HEK293 (cell line): ENCODE data around the gene CHST2.

Source experiments
- CTCF ChIA-PET: fragments of 350-600 bp; formaldehyde crosslinking; extraction: SDS; loops from one replicate; lab custom pipeline; 2021; ENCODE audit warnings: antibody characterized with exemption; lab: Yijun Ruan, JAX
- POLR2A ChIA-PET: fragments of 300-600 bp; formaldehyde crosslinking; extraction: SDS; loops from one replicate; lab custom pipeline; 2020; ENCODE audit warnings: antibody characterized with exemption, inconsistent platforms; lab: Yijun Ruan, JAX
- H3K27ac ChIP-seq: fragments of 200-500 bp; sonication (Bioruptor generic); 2 replicates; pipeline ENCODE4 v1.5.1; 2014; ENCODE audit warnings: low read depth, low read length, control low read depth, inconsistent platforms; ENCODE audit errors: extremely low read depth
- H3K36me3 ChIP-seq, 2 experiments: fragments of 200-500 bp in 1 of 2; sonication (Bioruptor generic) in 1 of 2; 1 replicate in 1 of 2; 2 replicates in 1 of 2; pipeline ENCODE4 v1.5.1; 2014 to 2017; ENCODE audit warnings: inconsistent platforms in 2 of 2, low read length in 2 of 2; ENCODE audit not compliant: control insufficient read depth in 2 of 2, insufficient read depth in 1 of 2
- H3K4me1 ChIP-seq: fragments of 200-500 bp; sonication (Bioruptor generic); 2 replicates; pipeline ENCODE4 v1.5.1; 2014; ENCODE audit warnings: mild to moderate bottlenecking, low read length, inconsistent platforms; ENCODE audit not compliant: control insufficient read depth, insufficient read depth
- H3K4me3 ChIP-seq: 2 replicates; pipeline ENCODE4 v1.5.1; 2011; ENCODE audit warnings: low read depth, mild to moderate bottlenecking, control low read depth, low read length, moderate library complexity
- H3K9me3 ChIP-seq: fragments of 200-500 bp; sonication (Bioruptor generic); 2 replicates; pipeline ENCODE4 v1.5.1; 2014; ENCODE audit warnings: low read depth, low read length, inconsistent platforms; ENCODE audit not compliant: control insufficient read depth, insufficient read depth
- GLIS2 ChIP-seq: fragments of 450-650 bp; formaldehyde crosslinking; IDR thresholded peaks from 2 replicates; pipeline ENCODE4 v1.5.1; 2016; ENCODE audit warnings: missing biosample characterization, missing genetic modification characterization
- HOXD13 ChIP-seq: sonication (generic); formaldehyde crosslinking; IDR thresholded peaks from 2 replicates; pipeline ENCODE4 v1.8.0; 2022; ENCODE audit warnings: missing genetic modification reagents, borderline replicate concordance
- PRDM1 ChIP-seq: fragments of 450-650 bp; formaldehyde crosslinking; IDR thresholded peaks from 2 replicates; pipeline ENCODE4; 2016; ENCODE audit warnings: missing biosample characterization, missing genetic modification characterization
- REPIN1 ChIP-seq: fragments of 450-650 bp; formaldehyde crosslinking; IDR thresholded peaks from 2 replicates; pipeline ENCODE4 v1.5.1; 2017; ENCODE audit warnings: missing biosample characterization, missing genetic modification characterization, low read depth
- SALL2 ChIP-seq: fragments of 450-650 bp; formaldehyde crosslinking; IDR thresholded peaks from 2 replicates; pipeline ENCODE4 v1.5.0; 2017; ENCODE audit warnings: missing biosample characterization, mild to moderate bottlenecking, missing genetic modification characterization, borderline replicate concordance
- ZBTB1 ChIP-seq: fragments of 450-650 bp; formaldehyde crosslinking; IDR thresholded peaks from 2 replicates; pipeline ENCODE4 v1.5.1; 2016; ENCODE audit warnings: missing biosample characterization, missing genetic modification characterization
- ZBTB8A ChIP-seq: fragments of 450-650 bp; formaldehyde crosslinking; IDR thresholded peaks from 2 replicates; pipeline ENCODE4 v1.5.1; 2016; ENCODE audit warnings: missing biosample characterization, missing genetic modification characterization
- ZNF132 ChIP-seq: fragments of 450-650 bp; formaldehyde crosslinking; IDR thresholded peaks from 2 replicates; pipeline ENCODE4 v1.5.1; 2017; ENCODE audit warnings: missing biosample characterization, missing genetic modification characterization, borderline replicate concordance
- ZNF133 ChIP-seq: fragments of 450-650 bp; formaldehyde crosslinking; IDR thresholded peaks from 2 replicates; pipeline ENCODE4 v1.5.1; 2016; ENCODE audit warnings: missing biosample characterization, missing genetic modification characterization
- ZNF174 ChIP-seq: fragments of 450-650 bp; formaldehyde crosslinking; IDR thresholded peaks from 2 replicates; pipeline ENCODE4 v1.5.0; 2017; ENCODE audit warnings: missing biosample characterization, mild to moderate bottlenecking, missing genetic modification characterization
- ZNF2 ChIP-seq: fragments of 450-650 bp; formaldehyde crosslinking; IDR thresholded peaks from 2 replicates; pipeline ENCODE4 v1.5.1; 2016; ENCODE audit warnings: missing biosample characterization, missing genetic modification characterization
- ZNF324 ChIP-seq: fragments of 450-650 bp; formaldehyde crosslinking; IDR thresholded peaks from 2 replicates; pipeline ENCODE4 v1.5.1; 2016; ENCODE audit warnings: missing biosample characterization, missing genetic modification characterization
- ZNF350 ChIP-seq: fragments of 450-650 bp; formaldehyde crosslinking; IDR thresholded peaks from 2 replicates; pipeline ENCODE4 v1.5.0; 2017; ENCODE audit warnings: missing biosample characterization, mild to moderate bottlenecking, missing genetic modification characterization
- ZNF514 ChIP-seq: fragments of 450-650 bp; formaldehyde crosslinking; IDR thresholded peaks from 2 replicates; pipeline ENCODE4 v1.5.1; 2016; ENCODE audit warnings: missing biosample characterization, missing genetic modification characterization
- ZNF548 ChIP-seq: fragments of 450-650 bp; formaldehyde crosslinking; IDR thresholded peaks from 2 replicates; pipeline ENCODE4 v1.5.1; 2016; ENCODE audit warnings: missing biosample characterization, missing genetic modification characterization
- ZNF670 ChIP-seq: fragments of 450-650 bp; formaldehyde crosslinking; IDR thresholded peaks from 2 replicates; pipeline ENCODE4 v1.5.1; 2016; ENCODE audit warnings: missing biosample characterization, missing genetic modification characterization, low read depth
- ZNF830 ChIP-seq: fragments of 450-650 bp; IDR thresholded peaks from 2 replicates; pipeline ENCODE4 v1.5.0; 2018; ENCODE audit warnings: missing biosample characterization, missing genetic modification characterization, low read depth, mild to moderate bottlenecking, moderate library complexity
- TF ChIP-seq, protein P1 (sequence below): fragments of 450-650 bp; formaldehyde crosslinking; IDR thresholded peaks from 2 replicates; pipeline ENCODE4 v1.5.1; 2016; ENCODE audit warnings: missing biosample characterization, missing genetic modification characterization
- TF ChIP-seq, protein P2 (sequence below): fragments of 450-650 bp; formaldehyde crosslinking; IDR thresholded peaks from 2 replicates; pipeline ENCODE4 v1.5.1; 2016; ENCODE audit warnings: missing biosample characterization, missing genetic modification characterization
- TF ChIP-seq, protein P3 (sequence below): fragments of 450-650 bp; formaldehyde crosslinking; IDR thresholded peaks from 2 replicates; pipeline ENCODE4 v1.5.1; 2016; ENCODE audit warnings: missing biosample characterization, missing genetic modification characterization
- TF ChIP-seq, protein P4 (sequence below): fragments of 450-650 bp; formaldehyde crosslinking; IDR thresholded peaks from 2 replicates; pipeline ENCODE4 v1.5.1; 2016; ENCODE audit warnings: missing biosample characterization, missing genetic modification characterization
- TF ChIP-seq, protein P5 (sequence below): fragments of 450-650 bp; formaldehyde crosslinking; conservative IDR thresholded peaks from 2 replicates; pipeline ENCODE4 v1.5.1; 2016; ENCODE audit warnings: low read depth, missing biosample characterization, missing genetic modification characterization

CHST2 gene

DNA sequence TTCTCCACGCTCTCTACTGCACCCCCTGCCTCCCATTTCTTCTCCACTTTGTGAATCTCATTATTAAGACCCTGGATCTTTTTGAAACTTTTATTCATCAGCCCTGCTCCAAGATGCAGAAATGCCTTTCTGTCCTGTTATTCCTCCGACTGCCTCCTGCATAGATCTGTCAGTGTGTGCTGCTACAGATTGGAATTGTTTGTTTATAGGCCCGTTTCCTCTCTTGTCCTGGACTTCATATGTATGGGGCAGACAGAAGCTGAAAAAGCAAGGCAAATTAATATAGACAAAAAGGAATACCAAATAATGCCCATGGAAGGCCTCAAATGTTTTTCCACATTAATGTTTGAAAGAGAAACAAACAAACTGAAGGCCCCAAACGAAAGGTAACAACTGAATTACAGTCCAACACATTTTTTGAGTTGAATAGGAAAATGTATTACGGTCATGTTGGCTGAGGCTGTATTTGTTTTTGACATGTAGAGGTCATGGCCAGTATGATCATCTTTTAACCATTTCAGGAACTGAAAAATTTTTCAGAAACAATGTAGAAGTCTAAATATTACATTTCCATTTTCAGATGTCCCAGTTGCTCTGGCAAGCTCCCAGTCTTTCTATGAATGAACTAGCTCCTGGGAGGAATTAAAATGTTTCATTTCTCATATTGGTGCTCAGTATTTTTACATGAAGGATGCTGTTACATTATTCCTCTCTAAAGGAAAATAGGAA, 8.8 kb downstream of the CHST2 start:
- H3K4me3 ChIP-seq: no peak overlapping the region
- no peak overlapping the region for H3K27ac ChIP-seq
- no peaks in the 10 kb centered on the region for H3K4me1 ChIP-seq
- ChIA-PET CTCF (no interaction called here), POLR2A (no interaction called here)
- no peaks in the 10 kb centered on the region for H3K9me3 ChIP-seq
- no peak for TF ChIP-seq ZBTB8A (tag by site-specific recombination)
- TF ChIP-seq ZNF2 (tag by site-specific recombination): no peak
- no peak for TF ChIP-seq ZNF324 (tag by site-specific recombination)
- no peak for TF ChIP-seq ZNF132 (tag by site-specific recombination)
- no peak for TF ChIP-seq REPIN1 (tag by site-specific recombination)
- TF ChIP-seq, protein P1, sequence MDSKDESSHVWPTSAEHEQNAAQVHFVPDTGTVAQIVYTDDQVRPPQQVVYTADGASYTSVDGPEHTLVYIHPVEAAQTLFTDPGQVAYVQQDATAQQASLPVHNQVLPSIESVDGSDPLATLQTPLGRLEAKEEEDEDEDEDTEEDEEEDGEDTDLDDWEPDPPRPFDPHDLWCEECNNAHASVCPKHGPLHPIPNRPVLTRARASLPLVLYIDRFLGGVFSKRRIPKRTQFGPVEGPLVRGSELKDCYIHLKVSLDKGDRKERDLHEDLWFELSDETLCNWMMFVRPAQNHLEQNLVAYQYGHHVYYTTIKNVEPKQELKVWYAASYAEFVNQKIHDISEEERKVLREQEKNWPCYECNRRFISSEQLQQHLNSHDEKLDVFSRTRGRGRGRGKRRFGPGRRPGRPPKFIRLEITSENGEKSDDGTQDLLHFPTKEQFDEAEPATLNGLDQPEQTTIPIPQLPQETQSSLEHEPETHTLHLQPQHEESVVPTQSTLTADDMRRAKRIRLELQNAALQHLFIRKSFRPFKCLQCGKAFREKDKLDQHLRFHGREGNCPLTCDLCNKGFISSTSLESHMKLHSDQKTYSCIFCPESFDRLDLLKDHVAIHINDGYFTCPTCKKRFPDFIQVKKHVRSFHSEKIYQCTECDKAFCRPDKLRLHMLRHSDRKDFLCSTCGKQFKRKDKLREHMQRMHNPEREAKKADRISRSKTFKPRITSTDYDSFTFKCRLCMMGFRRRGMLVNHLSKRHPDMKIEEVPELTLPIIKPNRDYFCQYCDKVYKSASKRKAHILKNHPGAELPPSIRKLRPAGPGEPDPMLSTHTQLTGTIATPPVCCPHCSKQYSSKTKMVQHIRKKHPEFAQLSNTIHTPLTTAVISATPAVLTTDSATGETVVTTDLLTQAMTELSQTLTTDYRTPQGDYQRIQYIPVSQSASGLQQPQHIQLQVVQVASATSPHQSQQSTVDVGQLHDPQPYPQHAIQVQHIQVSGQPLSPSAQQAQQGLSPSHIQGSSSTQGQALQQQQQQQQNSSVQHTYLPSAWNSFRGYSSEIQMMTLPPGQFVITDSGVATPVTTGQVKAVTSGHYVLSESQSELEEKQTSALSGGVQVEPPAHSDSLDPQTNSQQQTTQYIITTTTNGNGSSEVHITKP (tag by site-specific recombination): no peak
- TF ChIP-seq ZNF133 (tag by site-specific recombination): no peak
- TF ChIP-seq ZNF830 (tag by site-specific recombination): no peak
- no peak for TF ChIP-seq ZNF174 (tag by site-specific recombination)
- TF ChIP-seq, protein P2, sequence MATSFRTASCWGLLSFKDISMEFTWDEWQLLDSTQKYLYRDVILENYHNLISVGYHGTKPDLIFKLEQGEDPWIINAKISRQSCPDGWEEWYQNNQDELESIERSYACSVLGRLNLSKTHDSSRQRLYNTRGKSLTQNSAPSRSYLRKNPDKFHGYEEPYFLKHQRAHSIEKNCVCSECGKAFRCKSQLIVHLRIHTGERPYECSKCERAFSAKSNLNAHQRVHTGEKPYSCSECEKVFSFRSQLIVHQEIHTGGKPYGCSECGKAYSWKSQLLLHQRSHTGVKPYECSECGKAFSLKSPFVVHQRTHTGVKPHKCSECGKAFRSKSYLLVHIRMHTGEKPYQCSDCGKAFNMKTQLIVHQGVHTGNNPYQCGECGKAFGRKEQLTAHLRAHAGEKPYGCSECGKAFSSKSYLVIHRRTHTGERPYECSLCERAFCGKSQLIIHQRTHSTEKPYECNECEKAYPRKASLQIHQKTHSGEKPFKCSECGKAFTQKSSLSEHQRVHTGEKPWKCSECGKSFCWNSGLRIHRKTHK (tag by site-specific recombination): no peak
- TF ChIP-seq ZNF670: no peak
- H3K36me3 ChIP-seq: no peaks in the 10 kb centered on the region

DNA sequence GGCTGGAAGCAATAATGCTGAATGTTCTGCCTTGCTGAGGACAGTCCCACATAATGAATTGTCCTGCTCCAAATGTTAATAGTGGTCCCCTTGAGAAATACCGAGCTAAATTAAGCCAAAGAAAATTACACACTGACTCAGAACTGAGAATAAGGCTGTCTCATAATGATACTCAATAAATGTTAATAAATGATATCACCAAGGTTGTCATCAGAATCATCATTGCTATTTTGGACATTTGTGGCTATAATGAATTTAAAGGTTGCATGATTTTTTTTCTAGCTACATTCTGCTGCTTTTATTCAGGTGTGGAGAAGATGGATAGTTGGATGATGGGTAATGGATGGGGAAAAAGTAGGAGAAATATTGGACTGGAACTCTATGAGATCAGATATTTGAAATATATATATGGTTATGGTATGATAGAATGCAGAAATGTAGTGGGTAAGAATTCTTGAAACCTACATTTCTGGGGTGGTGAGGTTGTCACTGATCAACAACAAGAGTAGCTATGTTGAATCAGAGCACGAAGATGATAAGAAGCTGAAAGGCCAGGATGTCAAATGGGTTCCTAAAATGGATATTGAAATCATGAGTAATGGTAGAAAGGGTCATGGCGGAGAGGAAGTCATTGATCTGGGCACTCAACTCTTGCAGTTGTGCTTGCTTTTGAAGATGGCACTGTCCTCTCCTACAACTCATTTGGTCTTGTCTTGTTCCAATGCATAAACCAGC, 12.8 kb downstream of the CHST2 start:
- ChIA-PET CTCF (interaction anchor here (0.8 kb wide), 1 partner anchor 516 kb away, joined by 4 read pairs; no protein-coding TSS in a partner anchor), POLR2A (no interaction called here)
- peaks cover 2% of the 10 kb centered on the region; the same call in 1 of the 2 replicates for H3K4me1 ChIP-seq
- H3K27ac ChIP-seq: no peak overlapping the region
- H3K4me3 ChIP-seq: no peak overlapping the region
- no peaks in the 10 kb centered on the region for H3K9me3 ChIP-seq
- H3K36me3 ChIP-seq: no peaks in the 10 kb centered on the region
- TF ChIP-seq GLIS2 (tag by site-specific recombination): no peak
- TF ChIP-seq, protein P3, sequence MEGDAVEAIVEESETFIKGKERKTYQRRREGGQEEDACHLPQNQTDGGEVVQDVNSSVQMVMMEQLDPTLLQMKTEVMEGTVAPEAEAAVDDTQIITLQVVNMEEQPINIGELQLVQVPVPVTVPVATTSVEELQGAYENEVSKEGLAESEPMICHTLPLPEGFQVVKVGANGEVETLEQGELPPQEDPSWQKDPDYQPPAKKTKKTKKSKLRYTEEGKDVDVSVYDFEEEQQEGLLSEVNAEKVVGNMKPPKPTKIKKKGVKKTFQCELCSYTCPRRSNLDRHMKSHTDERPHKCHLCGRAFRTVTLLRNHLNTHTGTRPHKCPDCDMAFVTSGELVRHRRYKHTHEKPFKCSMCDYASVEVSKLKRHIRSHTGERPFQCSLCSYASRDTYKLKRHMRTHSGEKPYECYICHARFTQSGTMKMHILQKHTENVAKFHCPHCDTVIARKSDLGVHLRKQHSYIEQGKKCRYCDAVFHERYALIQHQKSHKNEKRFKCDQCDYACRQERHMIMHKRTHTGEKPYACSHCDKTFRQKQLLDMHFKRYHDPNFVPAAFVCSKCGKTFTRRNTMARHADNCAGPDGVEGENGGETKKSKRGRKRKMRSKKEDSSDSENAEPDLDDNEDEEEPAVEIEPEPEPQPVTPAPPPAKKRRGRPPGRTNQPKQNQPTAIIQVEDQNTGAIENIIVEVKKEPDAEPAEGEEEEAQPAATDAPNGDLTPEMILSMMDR: no peak
- TF ChIP-seq, protein P4, sequence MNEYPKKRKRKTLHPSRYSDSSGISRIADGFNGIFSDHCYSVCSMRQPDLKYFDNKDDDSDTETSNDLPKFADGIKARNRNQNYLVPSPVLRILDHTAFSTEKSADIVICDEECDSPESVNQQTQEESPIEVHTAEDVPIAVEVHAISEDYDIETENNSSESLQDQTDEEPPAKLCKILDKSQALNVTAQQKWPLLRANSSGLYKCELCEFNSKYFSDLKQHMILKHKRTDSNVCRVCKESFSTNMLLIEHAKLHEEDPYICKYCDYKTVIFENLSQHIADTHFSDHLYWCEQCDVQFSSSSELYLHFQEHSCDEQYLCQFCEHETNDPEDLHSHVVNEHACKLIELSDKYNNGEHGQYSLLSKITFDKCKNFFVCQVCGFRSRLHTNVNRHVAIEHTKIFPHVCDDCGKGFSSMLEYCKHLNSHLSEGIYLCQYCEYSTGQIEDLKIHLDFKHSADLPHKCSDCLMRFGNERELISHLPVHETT (tag by site-specific recombination): no peak
- no peak for TF ChIP-seq ZNF350 (tag by site-specific recombination)
- TF ChIP-seq ZBTB1 (tag by site-specific recombination): no peak
- no peak for TF ChIP-seq SALL2 (tag by site-specific recombination)
- TF ChIP-seq ZNF514 (tag by site-specific recombination): no peak
- TF ChIP-seq, protein P5, sequence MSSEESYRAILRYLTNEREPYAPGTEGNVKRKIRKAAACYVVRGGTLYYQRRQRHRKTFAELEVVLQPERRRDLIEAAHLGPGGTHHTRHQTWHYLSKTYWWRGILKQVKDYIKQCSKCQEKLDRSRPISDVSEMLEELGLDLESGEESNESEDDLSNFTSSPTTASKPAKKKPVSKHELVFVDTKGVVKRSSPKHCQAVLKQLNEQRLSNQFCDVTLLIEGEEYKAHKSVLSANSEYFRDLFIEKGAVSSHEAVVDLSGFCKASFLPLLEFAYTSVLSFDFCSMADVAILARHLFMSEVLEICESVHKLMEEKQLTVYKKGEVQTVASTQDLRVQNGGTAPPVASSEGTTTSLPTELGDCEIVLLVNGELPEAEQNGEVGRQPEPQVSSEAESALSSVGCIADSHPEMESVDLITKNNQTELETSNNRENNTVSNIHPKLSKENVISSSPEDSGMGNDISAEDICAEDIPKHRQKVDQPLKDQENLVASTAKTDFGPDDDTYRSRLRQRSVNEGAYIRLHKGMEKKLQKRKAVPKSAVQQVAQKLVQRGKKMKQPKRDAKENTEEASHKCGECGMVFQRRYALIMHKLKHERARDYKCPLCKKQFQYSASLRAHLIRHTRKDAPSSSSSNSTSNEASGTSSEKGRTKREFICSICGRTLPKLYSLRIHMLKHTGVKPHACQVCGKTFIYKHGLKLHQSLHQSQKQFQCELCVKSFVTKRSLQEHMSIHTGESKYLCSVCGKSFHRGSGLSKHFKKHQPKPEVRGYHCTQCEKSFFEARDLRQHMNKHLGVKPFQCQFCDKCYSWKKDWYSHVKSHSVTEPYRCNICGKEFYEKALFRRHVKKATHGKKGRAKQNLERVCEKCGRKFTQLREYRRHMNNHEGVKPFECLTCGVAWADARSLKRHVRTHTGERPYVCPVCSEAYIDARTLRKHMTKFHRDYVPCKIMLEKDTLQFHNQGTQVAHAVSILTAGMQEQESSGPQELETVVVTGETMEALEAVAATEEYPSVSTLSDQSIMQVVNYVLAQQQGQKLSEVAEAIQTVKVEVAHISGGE (tag by site-specific recombination): no peak
- TF ChIP-seq PRDM1 (tag by site-specific recombination): no peak
- TF ChIP-seq ZNF548 (tag by site-specific recombination): no peak
- no peak for TF ChIP-seq REPIN1 (tag by site-specific recombination)
- TF ChIP-seq HOXD13 (CRISPR knock-in tag): no peak
